Activated CD8-positive, alpha-beta T cell treated with anti-CD3 and anti-CD28 coated beads, Interleukin-2, amount 10 ng/mL, durations not matched to agents 7 days and 5 days (primary cell): ENCODE measurements around the gene CC2D1B. TPM values are rescaled to one million over a fixed set of nuclear protein-coding genes. Genes with fewer than 3 reads are reported as not detected.

Source experiments
- ATAC-seq: fragments of 150-1000 bp; cut with Tn5 transposase; one replicate; pipeline ENCODE4 v1.10.0; 2021; ENCODE audit warnings: moderate library complexity
- CTCF ChIA-PET: fragments of 350-600 bp; sonication (Branson Sonifier 250); formaldehyde crosslinking; loops from one replicate; lab custom pipeline; 2021; ENCODE audit warnings: antibody characterized with exemption; lab: Charles Lee
- POLR2A ChIA-PET: fragments of 350-600 bp; sonication (Branson Sonifier 250); formaldehyde crosslinking; loops from one replicate; lab custom pipeline; 2021; ENCODE audit warnings: antibody characterized with exemption; lab: Charles Lee
- DNase-seq: peaks from one replicate; pipeline ENCODE4 v3.0.0-alpha.2; 2020
- H3K27ac Mint-ChIP-seq: one replicate; pipeline ENCODE4 v1.8.0; 2021; ENCODE audit warnings: mild to moderate bottlenecking, mixed read lengths
- H3K27me3 Mint-ChIP-seq: one replicate; pipeline ENCODE4 v1.8.0; 2021; ENCODE audit warnings: low read depth, mixed read lengths
- H3K36me3 Mint-ChIP-seq: one replicate; pipeline ENCODE4 v1.8.0; 2021; ENCODE audit warnings: low read depth, mixed read lengths
- H3K4me1 Mint-ChIP-seq: one replicate; pipeline ENCODE4 v1.8.0; 2021; ENCODE audit warnings: low read depth, mixed read lengths
- H3K4me3 Mint-ChIP-seq: one replicate; pipeline ENCODE4 v1.8.0; 2021; ENCODE audit warnings: mild to moderate bottlenecking, mixed read lengths
- H3K9me3 Mint-ChIP-seq: one replicate; pipeline ENCODE4 v1.8.0; 2022; ENCODE audit warnings: mixed read lengths; ENCODE audit not compliant: insufficient read depth
- total RNA-seq, 2 experiments: library from RNA; stranded (reverse); gene quantifications; one replicate each; pipeline ENCODE4 v1.2.3, GENCODE V29; 2021

Gene CC2D1B
- total RNA-seq, result 10 to 100 TPM; 46.7 to 53.3 TPM

DNA sequence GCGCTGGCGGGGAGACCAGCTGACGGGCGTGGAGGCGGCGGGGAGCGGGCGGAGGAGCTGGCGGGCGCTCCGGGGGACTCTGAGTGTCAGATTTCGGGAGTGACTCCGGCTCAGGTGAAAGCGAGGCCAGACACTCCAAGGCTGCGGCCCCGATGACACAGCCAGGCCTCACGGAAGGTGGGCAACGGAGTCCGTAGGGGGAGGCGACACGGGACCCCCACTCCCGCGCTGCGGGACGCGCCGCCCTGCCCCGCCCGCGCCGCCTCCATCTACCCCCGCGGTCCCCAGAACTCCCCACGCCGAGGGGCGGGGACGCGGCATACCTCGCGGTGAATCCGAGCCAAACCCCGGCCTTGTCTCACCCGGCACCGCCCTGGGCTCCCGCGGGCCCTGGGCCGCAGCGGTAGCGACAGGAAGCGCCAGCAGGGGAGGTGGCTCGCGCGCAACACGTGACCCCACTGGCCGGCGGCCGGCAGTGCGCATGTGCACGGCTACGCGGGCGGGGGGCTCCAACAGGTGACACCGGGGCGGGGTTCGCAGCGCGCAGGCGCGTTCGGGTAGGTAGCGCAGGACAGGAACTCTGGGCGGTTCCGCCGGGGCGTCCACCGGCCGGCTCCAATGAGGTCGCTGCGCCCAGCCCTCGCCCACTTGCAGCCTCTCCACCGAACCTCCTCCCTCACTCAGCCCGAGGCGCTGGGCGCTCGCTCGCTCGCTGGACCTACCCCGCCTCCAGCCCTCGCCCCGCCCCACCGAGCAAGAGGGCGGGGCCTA, at the start of gene CC2D1B:
Gene CC2D1B (minus strand): TSS at position 460 of the 771 bp plus-strand sequence. CDS start 1,585 bp downstream, outside the sequence.
- CTCF ChIA-PET, result interaction anchor here (0.8 to 1.3 kb wide), 3 partner anchors 20 to 320 kb away, joined by 3 read pairs; no protein-coding TSS in a partner anchor
- POLR2A ChIA-PET, result interaction anchor here (0.6 to 2.5 kb wide), 9 partner anchors 18 to 338 kb away, joined by 3 to 21 read pairs (median 3); partner anchors contain the start of genes ORC1, PRPF38A and TUT4
- Mint-ChIP-seq H3K4me3 (peak within 1 kb of the TSS; percentile 90), H3K4me1 (peaks cover 40% of the 10 kb centered on the region), H3K36me3 (peaks cover 38% of the 10 kb centered on the region), H3K27ac (peak within 1 kb of the TSS; percentile 98), H3K9me3 (no peaks in the 10 kb centered on the region), H3K27me3 (no peaks in the 10 kb centered on the region)
- ATAC-seq (peak; percentile 98), DNase-seq (peak; percentile 99)

- Mint-ChIP-seq H3K27ac (no peak overlapping the region), H3K36me3 (peaks cover 71% of the 10 kb centered on the region), H3K9me3 (no peaks in the 10 kb centered on the region), H3K27me3 (no peaks in the 10 kb centered on the region), H3K4me3 (no peak overlapping the region), H3K4me1 (peaks cover 11% of the 10 kb centered on the region)
- DNase-seq (no peak), ATAC-seq (no peak)
- ChIA-PET CTCF (interaction anchor here (1.2 kb wide), 1 partner anchor 11 kb away, joined by 5 read pairs; the partner anchor contains the start of genes ORC1 and PRPF38A), POLR2A (interaction anchor here (0.7 to 9.2 kb wide), 2 partner anchors 10 to 205 kb away, joined by 3 to 40 read pairs; partner anchors contain the start of genes ORC1 and PRPF38A)
Observed at GRCh38 chr1:52414942-52415341, 48.9 kb upstream of the CC2D1B start.

- no peak for ATAC-seq
- Mint-ChIP-seq H3K4me1 (peaks cover 4% of the 10 kb centered on the region), H3K36me3 (peaks cover 73% of the 10 kb centered on the region), H3K27ac (no peak overlapping the region), H3K9me3 (no peaks in the 10 kb centered on the region), H3K27me3 (no peaks in the 10 kb centered on the region), H3K4me3 (no peak overlapping the region)
- no peak for DNase-seq
- CTCF ChIA-PET, result interaction anchor here (1.2 kb wide), 1 partner anchor 272 kb away, joined by 3 read pairs; no protein-coding TSS in a partner anchor
- POLR2A ChIA-PET, result interaction anchor here (9.2 kb wide), 1 partner anchor 8 kb away, joined by 40 read pairs; the partner anchor contains the start of genes ORC1 and PRPF38A
Observed at GRCh38 chr1:52413410-52413989, 47.5 kb upstream of the CC2D1B start.

DNA sequence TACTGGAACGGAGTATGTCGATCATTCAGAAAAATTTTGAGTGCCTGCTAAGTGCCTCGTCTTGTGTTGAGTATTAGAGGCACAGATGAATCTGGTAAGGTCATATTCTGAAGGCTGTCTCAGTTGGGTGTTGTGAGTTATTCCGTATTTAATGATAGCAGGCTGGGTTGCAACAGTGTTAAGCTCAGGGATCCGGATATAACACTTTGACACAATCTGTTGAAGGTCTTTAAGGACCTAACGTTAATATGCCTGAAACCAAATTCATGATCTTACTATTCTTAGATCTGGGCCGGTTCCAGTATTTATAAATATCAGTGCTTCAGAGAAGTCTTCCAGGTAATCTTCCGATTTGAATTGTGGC, 39.0 kb upstream of the CC2D1B start:
- Mint-ChIP-seq H3K4me1 (peaks cover 51% of the 10 kb centered on the region), H3K27ac (peak overlapping the region; percentile 100), H3K27me3 (no peaks in the 10 kb centered on the region), H3K9me3 (no peaks in the 10 kb centered on the region), H3K36me3 (peaks cover 59% of the 10 kb centered on the region), H3K4me3 (peak overlapping the region; percentile 100)
- no peak for ATAC-seq
- ChIA-PET POLR2A (interaction anchor here (0.6 to 4.0 kb wide), 25 partner anchors 12 to 372 kb away, joined by 3 to 43 read pairs (median 5); partner anchors contain the start of genes CC2D1B, KTI12, SHISAL2A and TUT4), CTCF (interaction anchor here (0.9 to 3.2 kb wide), 17 partner anchors 10 to 343 kb away, joined by 3 to 34 read pairs (median 4); partner anchors contain the start of gene TUT4)
- no peak for DNase-seq

- ChIA-PET CTCF (interaction anchor here (0.7 to 3.2 kb wide), 23 partner anchors 9 to 1615 kb away, joined by 3 to 34 read pairs (median 4); partner anchors contain the start of gene TUT4), POLR2A (interaction anchor here (0.5 to 4.0 kb wide), 38 partner anchors 10 to 560 kb away, joined by 3 to 43 read pairs (median 4); partner anchors contain the start of genes CC2D1B, KTI12, SHISAL2A and TUT4)
- ATAC-seq, result peak; percentile 92
- H3K9me3 Mint-ChIP-seq, result no peaks in the 10 kb centered on the region
- H3K27me3 Mint-ChIP-seq, result no peaks in the 10 kb centered on the region
- peak within 1 kb of the TSS; percentile 100 for H3K4me3 Mint-ChIP-seq
- peak within 1 kb of the TSS; percentile 100 for H3K27ac Mint-ChIP-seq
- H3K4me1 Mint-ChIP-seq, result peaks cover 54% of the 10 kb centered on the region
- peak; percentile 99 for DNase-seq
- peaks cover 62% of the 10 kb centered on the region for H3K36me3 Mint-ChIP-seq
Observed at GRCh38 chr1:52404116-52404974, 38.3 kb upstream of the CC2D1B start, which contains the start of the genes ORC1 and PRPF38A. Gene ORC1 (minus strand): TSS chr1:52404423. CDS start chr1:52402223, 2,200 bp downstream. Gene PRPF38A (plus strand): TSS chr1:52404602. CDS start chr1:52404750, 148 bp downstream.

- Mint-ChIP-seq H3K9me3 (no peaks in the 10 kb centered on the region), H3K4me3 (peak overlapping the region; percentile 100), H3K36me3 (peaks cover 59% of the 10 kb centered on the region), H3K27ac (peak overlapping the region; percentile 100), H3K27me3 (no peaks in the 10 kb centered on the region), H3K4me1 (peaks cover 52% of the 10 kb centered on the region)
- peak; percentile 59 for ATAC-seq
- POLR2A ChIA-PET, result interaction anchor here (0.5 to 4.0 kb wide), 35 partner anchors 9 to 560 kb away, joined by 3 to 43 read pairs (median 4); partner anchors contain the start of genes CC2D1B, SHISAL2A, TUT4 and ZYG11A
- DNase-seq, result peak; percentile 80
- CTCF ChIA-PET, result interaction anchor here (0.8 to 3.2 kb wide), 13 partner anchors 8 to 282 kb away, joined by 3 to 34 read pairs (median 4); no protein-coding TSS in a partner anchor
Observed at GRCh38 chr1:52403566-52404115, 37.6 kb upstream of the CC2D1B start.

- Mint-ChIP-seq H3K4me1 (peaks cover 51% of the 10 kb centered on the region), H3K27ac (peak overlapping the region; percentile 100), H3K36me3 (peaks cover 54% of the 10 kb centered on the region), H3K9me3 (no peaks in the 10 kb centered on the region), H3K4me3 (peak overlapping the region; percentile 100), H3K27me3 (no peaks in the 10 kb centered on the region)
- no peak for ATAC-seq
- DNase-seq, result no peak
- CTCF ChIA-PET, result no interaction called here
- POLR2A ChIA-PET, result no interaction called here
Observed at GRCh38 chr1:52402860-52403240, 36.8 kb upstream of the CC2D1B start.

- H3K4me1 Mint-ChIP-seq, result peaks cover 33% of the 10 kb centered on the region
- ATAC-seq (no peak), DNase-seq (no peak)
- H3K4me3 Mint-ChIP-seq, result no peak overlapping the region
- POLR2A ChIA-PET, result interaction anchor here (0.6 to 0.8 kb wide), 3 partner anchors 23 to 361 kb away, joined by 3 read pairs; no protein-coding TSS in a partner anchor
- CTCF ChIA-PET, result interaction anchor here (1.3 to 1.4 kb wide), 2 partner anchors 286 to 348 kb away, joined by 3 read pairs; no protein-coding TSS in a partner anchor
- H3K27me3 Mint-ChIP-seq, result no peaks in the 10 kb centered on the region
- H3K36me3 Mint-ChIP-seq, result peaks cover 56% of the 10 kb centered on the region
- no peak overlapping the region for H3K27ac Mint-ChIP-seq
- H3K9me3 Mint-ChIP-seq, result no peaks in the 10 kb centered on the region
Observed at GRCh38 chr1:52400131-52400530, 34.1 kb upstream of the CC2D1B start.

- no peaks in the 10 kb centered on the region for H3K27me3 Mint-ChIP-seq
- CTCF ChIA-PET, result interaction anchor here (0.7 to 1.4 kb wide), 3 partner anchors 11 to 348 kb away, joined by 3 to 5 read pairs (median 3); no protein-coding TSS in a partner anchor
- peaks cover 59% of the 10 kb centered on the region for H3K36me3 Mint-ChIP-seq
- H3K4me3 Mint-ChIP-seq, result no peak overlapping the region
- H3K9me3 Mint-ChIP-seq, result no peaks in the 10 kb centered on the region
- no peak overlapping the region for H3K27ac Mint-ChIP-seq
- no peak for DNase-seq
- H3K4me1 Mint-ChIP-seq, result peaks cover 33% of the 10 kb centered on the region
- POLR2A ChIA-PET, result interaction anchor here (0.6 to 0.8 kb wide), 2 partner anchors 41 to 361 kb away, joined by 3 read pairs; no protein-coding TSS in a partner anchor
- ATAC-seq, result no peak
Observed at GRCh38 chr1:52399629-52400028, 33.6 kb upstream of the CC2D1B start.

- Mint-ChIP-seq H3K4me3 (no peak overlapping the region), H3K27ac (no peak overlapping the region), H3K9me3 (no peaks in the 10 kb centered on the region), H3K36me3 (peaks cover 69% of the 10 kb centered on the region), H3K4me1 (peaks cover 8% of the 10 kb centered on the region), H3K27me3 (no peaks in the 10 kb centered on the region)
- ChIA-PET CTCF (interaction anchor here (1.0 kb wide), 1 partner anchor 25 kb away, joined by 3 read pairs; no protein-coding TSS in a partner anchor), POLR2A (no interaction called here)
- ATAC-seq (no peak), DNase-seq (no peak)
Observed at GRCh38 chr1:52393174-52393573, 27.2 kb upstream of the CC2D1B start.
